SK-N-MC (cell line): ENCODE data around the gene CDYL.

Experiments used
- DNase-seq: peaks from one replicate; pipeline ENCODE4 v3.0.0-alpha.2; 2011; ENCODE audit warnings: low read depth, low spot score
- H3K27ac ChIP-seq: fragments of 200-600 bp; sonication (generic); 2 replicates; pipeline ENCODE4 v1.5.1; 2016; ENCODE audit warnings: mixed run types
- H3K36me3 ChIP-seq: fragments of 200-600 bp; sonication (generic); 2 replicates; pipeline ENCODE4 v1.6.1; 2017; ENCODE audit warnings: antibody characterized with exemption, low read length, mixed read lengths; ENCODE audit not compliant: insufficient read depth
- H3K4me3 ChIP-seq: fragments of 200-600 bp; sonication (generic); 2 replicates; pipeline ENCODE4 v1.5.1; 2016
- H3K9ac ChIP-seq: fragments of 200-600 bp; sonication (generic); 2 replicates; pipeline ENCODE4 v1.8.0; 2017; ENCODE audit warnings: mixed run types, mixed read lengths; ENCODE audit not compliant: insufficient read length
- H3K9me3 ChIP-seq: fragments of 200-600 bp; sonication (generic); 2 replicates; pipeline ENCODE4 v1.6.1; 2017; ENCODE audit warnings: low read depth, mild to moderate bottlenecking, antibody characterized with exemption, low read length, moderate library complexity, mixed read lengths
- EZH2 ChIP-seq: fragments of 200-600 bp; sonication (generic); IDR thresholded peaks from one replicate; pipeline ENCODE4 v1.6.1; 2017; ENCODE audit warnings: antibody characterized with exemption
- FOXP2 ChIP-seq: optimal IDR thresholded peaks from 2 replicates; pipeline ENCODE3; 2011; ENCODE audit warnings: mild to moderate bottlenecking, moderate library complexity; ENCODE audit not compliant: insufficient read depth; ENCODE audit errors: extremely low read length, control extremely low read depth
- POLR2AphosphoS5 ChIP-seq: IDR thresholded peaks from 2 replicates; pipeline ENCODE4 v1.6.1; 2012; ENCODE audit warnings: mild to moderate bottlenecking, low read depth, low read length, borderline replicate concordance

The CDYL gene

DNA sequence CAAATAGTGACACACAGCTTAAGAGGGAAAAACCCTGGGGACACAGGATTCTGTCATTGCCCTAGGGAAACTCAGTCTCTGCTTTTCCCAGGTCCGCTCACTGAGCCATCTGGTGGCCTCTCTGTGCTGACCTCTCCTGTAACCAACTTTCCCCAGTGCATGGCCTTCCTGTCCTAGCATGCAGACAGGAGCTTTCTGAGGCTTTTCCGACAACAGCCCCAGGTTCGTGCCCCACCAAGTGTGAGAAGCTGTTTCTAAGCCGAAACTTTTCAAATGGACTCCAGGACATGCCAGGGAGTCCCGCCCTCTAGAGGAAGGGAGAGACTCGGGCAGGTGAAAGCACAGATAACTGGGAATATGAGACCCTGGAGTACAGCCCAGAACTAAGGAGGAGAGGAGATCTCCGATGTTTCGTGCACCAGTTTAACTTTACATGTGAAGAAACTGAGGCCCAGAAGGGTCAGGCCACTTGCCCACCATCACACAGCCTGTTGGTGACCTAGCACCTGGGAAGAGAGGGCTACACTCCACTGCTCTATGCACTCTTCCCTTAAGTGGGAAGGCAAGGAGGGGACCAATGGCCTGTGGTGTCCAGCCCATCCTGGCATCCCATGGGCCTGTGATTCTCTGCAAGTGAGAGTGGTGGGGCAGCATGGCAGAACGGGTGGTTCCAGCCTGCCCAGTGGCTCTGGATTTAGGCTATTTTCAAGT, 181.5 kb downstream of the CDYL start:
- no peak for DNase-seq
- no peak for TF ChIP-seq EZH2
- no peak for TF ChIP-seq FOXP2
- no peak for TF ChIP-seq POLR2AphosphoS5
- peaks cover 13% of the 10 kb centered on the region for H3K36me3 ChIP-seq
- H3K9ac ChIP-seq = no peak overlapping the region
- H3K4me3 ChIP-seq = no peak overlapping the region
- no peak overlapping the region for H3K27ac ChIP-seq
- H3K9me3 ChIP-seq = no peaks in the 10 kb centered on the region

DNA sequence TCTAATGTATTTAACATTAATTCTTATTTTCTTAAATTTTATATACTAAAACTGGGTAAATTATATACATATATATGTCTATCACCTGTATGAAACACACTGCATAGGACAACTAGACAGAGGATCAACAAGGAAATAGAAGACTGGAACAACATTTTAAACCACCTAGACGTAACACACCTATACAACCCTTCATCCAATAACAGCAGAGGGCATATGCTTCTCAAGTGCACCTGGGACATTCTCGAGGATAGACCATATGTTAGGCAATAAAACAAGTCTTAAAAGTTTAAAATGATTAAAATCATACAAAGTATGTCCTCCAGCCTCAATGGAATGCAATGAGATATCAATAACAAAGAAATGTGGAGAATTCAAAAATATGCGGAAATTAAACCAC, 182.4 kb downstream of the CDYL start:
- H3K4me3 ChIP-seq = no peak overlapping the region
- no peaks in the 10 kb centered on the region for H3K9me3 ChIP-seq
- DNase-seq = no peak
- H3K36me3 ChIP-seq = peaks cover 13% of the 10 kb centered on the region
- TF ChIP-seq EZH2 (no peak), POLR2AphosphoS5 (no peak), FOXP2 (no peak)
- H3K27ac ChIP-seq = no peak overlapping the region
- H3K9ac ChIP-seq = no peak overlapping the region

DNA sequence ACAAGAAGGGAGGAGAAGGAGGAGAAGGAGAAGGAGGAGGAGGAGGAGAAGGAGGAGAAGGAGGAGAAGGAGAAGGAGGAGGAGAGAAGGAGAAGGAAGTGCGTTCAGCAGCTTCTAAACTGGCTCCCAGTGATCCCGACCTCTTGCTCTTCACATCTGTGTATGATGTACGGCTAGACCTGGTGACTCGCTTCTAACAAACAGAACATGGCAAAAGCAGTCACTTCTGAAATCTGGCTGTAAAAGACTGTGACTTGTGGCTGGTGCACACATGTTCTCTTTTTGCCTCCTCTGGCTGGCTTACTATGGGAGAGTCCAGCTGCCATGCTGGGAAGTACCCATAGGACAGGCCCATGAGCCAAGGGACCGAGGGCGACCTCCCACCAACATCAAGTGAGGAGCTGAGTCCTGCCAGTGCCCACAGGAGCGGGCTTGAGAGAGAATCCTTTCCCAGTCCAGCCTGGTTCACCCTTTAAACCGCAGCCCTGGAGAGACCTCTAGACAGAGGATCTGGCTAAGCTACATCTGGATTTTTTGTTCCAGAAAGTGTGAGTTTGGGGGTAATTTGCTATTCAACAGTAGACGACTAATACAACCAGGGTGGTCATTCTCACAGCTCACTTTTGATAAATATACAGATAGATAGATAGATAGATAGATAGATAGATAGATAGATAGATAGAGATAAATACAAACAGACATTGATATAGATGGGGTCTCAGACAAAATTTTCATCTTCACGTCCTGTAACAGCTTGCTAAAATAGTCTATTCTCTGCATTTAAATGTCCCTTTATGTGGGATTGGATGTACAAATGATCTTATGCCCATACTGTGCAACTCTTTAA, 185.3 kb downstream of the CDYL start:
- no peak for DNase-seq
- no peak overlapping the region for H3K4me3 ChIP-seq
- H3K9me3 ChIP-seq = no peaks in the 10 kb centered on the region
- H3K36me3 ChIP-seq = no peaks in the 10 kb centered on the region
- TF ChIP-seq EZH2 (no peak), FOXP2 (no peak), POLR2AphosphoS5 (no peak)
- no peak overlapping the region for H3K9ac ChIP-seq
- H3K27ac ChIP-seq = no peak overlapping the region

DNA sequence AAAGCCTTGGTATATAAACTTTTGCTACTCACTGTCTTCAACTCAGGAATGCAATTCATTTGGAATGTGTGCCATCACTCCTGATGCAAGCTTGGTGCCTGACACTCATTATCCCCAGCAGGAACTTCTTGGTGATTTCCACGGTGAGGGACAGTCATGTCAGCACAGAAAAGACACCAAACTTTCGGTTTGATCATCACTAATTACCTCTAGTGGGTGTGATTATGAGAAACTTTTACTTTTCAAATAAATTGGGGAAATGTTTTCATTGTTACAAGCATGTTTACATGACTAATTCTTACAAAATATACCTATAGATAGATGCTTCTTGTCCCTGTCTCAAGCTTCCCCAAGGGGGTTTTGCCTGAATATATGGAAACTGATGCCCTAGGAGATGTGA, 186.7 kb downstream of the CDYL start:
- no peak overlapping the region for H3K27ac ChIP-seq
- H3K9me3 ChIP-seq = no peaks in the 10 kb centered on the region
- H3K9ac ChIP-seq = no peak overlapping the region
- TF ChIP-seq POLR2AphosphoS5 = no peak
- TF ChIP-seq FOXP2 = no peak
- TF ChIP-seq EZH2 = no peak
- no peak for DNase-seq
- H3K36me3 ChIP-seq = no peaks in the 10 kb centered on the region
- H3K4me3 ChIP-seq = no peak overlapping the region

DNA sequence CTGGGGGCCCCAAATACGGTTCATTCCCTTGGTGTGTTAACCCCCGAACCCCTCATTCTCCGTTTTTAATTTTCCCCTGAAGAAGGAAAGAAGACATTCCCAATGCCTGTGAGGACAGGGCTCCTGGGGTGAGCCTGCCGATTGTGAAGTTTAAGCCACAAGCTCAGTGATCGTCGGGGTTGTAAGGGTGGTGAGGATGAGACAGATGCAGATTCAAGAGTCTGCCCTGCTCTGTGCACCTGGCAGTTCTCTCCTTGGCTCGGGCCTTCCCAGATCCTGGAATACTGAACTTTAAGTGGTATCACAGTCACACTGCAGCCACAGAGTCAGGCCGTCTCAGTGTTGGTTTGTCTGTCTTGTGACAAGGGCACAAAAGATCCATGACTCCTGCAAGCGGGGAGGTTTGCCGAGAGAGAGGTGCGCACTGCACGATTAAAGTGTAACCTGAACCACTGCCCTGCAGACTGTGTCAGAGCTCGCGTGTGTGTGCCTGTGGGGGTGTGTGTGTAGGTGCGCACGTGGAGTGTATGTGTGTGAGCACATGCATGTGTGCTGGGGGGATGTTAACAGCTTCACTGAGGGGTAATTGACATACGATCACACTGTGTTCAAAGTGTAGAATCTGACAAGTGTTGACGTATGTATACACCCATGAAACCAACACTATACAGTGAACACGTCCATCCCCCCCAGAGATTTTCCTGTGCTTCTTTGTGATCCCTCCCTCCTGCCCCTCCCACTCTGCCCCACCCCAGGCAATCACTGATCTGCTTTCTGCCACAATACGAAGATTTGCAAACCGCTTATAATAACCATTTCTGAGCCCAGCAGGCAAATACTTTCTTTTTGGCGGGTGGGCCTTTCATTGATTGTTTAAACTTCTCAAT, 188.7 kb downstream of the CDYL start:
- no peak overlapping the region for H3K27ac ChIP-seq
- H3K9me3 ChIP-seq = no peaks in the 10 kb centered on the region
- H3K9ac ChIP-seq = no peak overlapping the region
- no peak for DNase-seq
- no peak overlapping the region for H3K4me3 ChIP-seq
- H3K36me3 ChIP-seq = no peaks in the 10 kb centered on the region
- no peak for TF ChIP-seq EZH2

DNA sequence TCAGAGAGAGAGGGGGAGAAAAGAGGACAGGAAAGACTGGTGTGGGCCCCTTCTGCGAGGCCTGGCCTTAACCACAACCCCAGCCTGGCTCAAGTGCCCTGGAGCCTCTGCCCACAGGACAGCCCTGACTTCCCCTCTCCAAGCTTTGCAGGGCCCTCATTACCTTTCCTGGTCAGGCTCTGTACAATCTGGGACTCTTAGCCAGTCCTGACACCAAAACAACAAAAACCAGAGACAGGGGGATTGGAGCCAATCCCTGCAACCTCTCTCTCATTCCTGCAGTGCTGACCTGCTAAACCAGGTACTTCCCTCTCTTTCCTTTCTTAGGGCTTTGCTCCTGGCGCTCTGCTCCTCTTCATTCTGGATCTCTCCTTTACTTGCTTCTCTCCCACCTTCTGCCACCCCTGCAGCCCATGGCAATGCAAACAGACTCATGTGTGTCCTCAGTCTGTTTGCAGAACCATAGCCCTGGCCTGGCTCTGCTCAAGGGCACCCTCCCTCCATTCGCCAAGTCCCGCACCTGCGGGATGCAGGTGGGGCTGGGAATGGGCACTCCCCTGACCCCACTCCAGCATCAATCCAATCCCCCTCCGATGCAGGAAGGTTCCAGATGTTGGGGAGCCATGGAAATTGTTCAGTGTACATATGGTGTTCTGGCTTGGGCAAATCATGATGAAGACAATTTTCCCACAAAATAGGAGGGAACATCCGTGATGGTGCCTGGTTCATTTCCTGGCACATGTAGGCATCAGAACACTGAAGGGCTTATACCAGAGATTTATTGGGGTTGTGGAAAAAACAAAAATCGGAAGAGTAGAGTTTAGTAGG, 189.6 kb downstream of the CDYL start:
- Histone ChIP-seq H3K36me3 (no peaks in the 10 kb centered on the region), H3K9me3 (no peaks in the 10 kb centered on the region), H3K27ac (no peak overlapping the region), H3K4me3 (no peak overlapping the region), H3K9ac (no peak overlapping the region)
- TF ChIP-seq FOXP2 (no peak), EZH2 (no peak), POLR2AphosphoS5 (no peak)
- no peak for DNase-seq

DNA sequence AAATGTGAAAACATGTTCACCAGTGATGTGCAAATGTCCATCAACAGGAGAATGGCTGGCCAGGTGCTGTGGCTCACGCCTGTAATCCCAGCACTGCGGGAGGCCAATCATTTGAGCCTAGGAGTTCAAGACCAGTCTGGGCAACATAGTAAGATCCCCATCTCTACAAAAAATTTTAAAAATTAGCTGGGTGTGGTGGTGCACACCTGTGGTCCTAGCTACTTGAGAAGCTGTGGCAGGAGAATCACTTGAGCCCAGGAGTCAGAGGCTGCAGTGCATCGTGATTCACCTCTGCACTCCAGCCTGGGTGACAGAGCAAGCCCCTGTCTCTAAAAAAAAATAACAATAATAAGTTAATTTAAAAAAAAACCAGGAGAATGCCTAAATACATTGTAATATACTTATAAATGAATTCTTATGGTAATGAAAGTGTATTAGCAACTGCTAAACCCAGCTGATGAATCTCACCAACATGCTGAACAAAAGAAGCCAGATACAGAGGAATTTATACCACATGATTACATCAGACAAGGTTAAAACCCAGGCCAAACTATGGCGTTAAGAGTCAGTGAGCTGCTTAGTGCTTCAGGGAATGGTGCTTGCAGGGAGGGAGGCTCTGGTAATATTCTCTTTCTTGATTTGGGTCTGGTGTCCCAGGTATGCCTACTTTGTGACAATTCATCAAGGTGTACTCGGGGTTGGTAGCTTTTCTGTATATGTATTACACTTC, 191.3 kb downstream of the CDYL start:
- DNase-seq = no peak
- no peak overlapping the region for H3K27ac ChIP-seq
- no peak for TF ChIP-seq POLR2AphosphoS5
- no peak for TF ChIP-seq FOXP2
- no peak for TF ChIP-seq EZH2
- H3K4me3 ChIP-seq = no peak overlapping the region
- no peak overlapping the region for H3K9ac ChIP-seq
- no peaks in the 10 kb centered on the region for H3K36me3 ChIP-seq
- H3K9me3 ChIP-seq = no peaks in the 10 kb centered on the region
